Measurements from ENCODE around the gene MEN1.
A peak's percentile ranks its signal among the peaks of the same experiment; 100 is the strongest.

The MEN1 gene

GRCh38 chr11:64777449-64778222 is 32.7 kb downstream of the MEN1 start:
- DNase-seq (ENCODE audit: low read depth, low spot score): no peak
- no peaks in the 10 kb centered on the region for H3K27me3 ChIP-seq (ENCODE audit: control insufficient read depth, insufficient read depth, low read length)
- no peaks in the 10 kb centered on the region for H3K4me1 ChIP-seq (ENCODE audit: control insufficient read depth, insufficient read depth, low read length)
- peaks cover 18% of the 10 kb centered on the region; the same call in 1 of the 2 replicates for H3K36me3 ChIP-seq (ENCODE audit: control insufficient read depth, insufficient read depth, low read length)
- peak overlapping the region; percentile 64 for H3K4me3 ChIP-seq (ENCODE audit: low read length)
- no peak overlapping the region for H3K27ac ChIP-seq (ENCODE audit: low read length)
- no CpG with 5 or more reads among the region's 98 CpGs for WGBS (ENCODE audit: insufficient coverage, insufficient read length)
- no peaks in the 10 kb centered on the region for H3K9me3 ChIP-seq (ENCODE audit: control insufficient read depth, insufficient read depth, low read length)

- peak overlapping the region; percentile 64; the same call in 1 of the 2 replicates for H3K4me3 ChIP-seq (ENCODE audit: low read length)
- no peak overlapping the region for H3K27ac ChIP-seq (ENCODE audit: low read length)
- WGBS (ENCODE audit: insufficient coverage, insufficient read length): no CpG with 5 or more reads among the region's 3 CpGs
- H3K36me3 ChIP-seq (ENCODE audit: control insufficient read depth, insufficient read depth, low read length): peaks cover 19% of the 10 kb centered on the region; the same call in 1 of the 2 replicates
- H3K4me1 ChIP-seq (ENCODE audit: control insufficient read depth, insufficient read depth, low read length): no peaks in the 10 kb centered on the region
- no peak for DNase-seq (ENCODE audit: low read depth, low spot score)
- H3K27me3 ChIP-seq (ENCODE audit: control insufficient read depth, insufficient read depth, low read length): no peaks in the 10 kb centered on the region
- H3K9me3 ChIP-seq (ENCODE audit: control insufficient read depth, insufficient read depth, low read length): no peaks in the 10 kb centered on the region
Observed at GRCh38 chr11:64776875-64777274, 33.5 kb downstream of the MEN1 start.

GRCh38 chr11:64776425-64776824 is 33.9 kb downstream of the MEN1 start:
- H3K27ac ChIP-seq (ENCODE audit: low read length): no peak overlapping the region
- DNase-seq (ENCODE audit: low read depth, low spot score): no peak

GRCh38 chr11:64774144-64774543 is 36.2 kb downstream of the MEN1 start:
- H3K4me1 ChIP-seq (ENCODE audit: control insufficient read depth, insufficient read depth, low read length): no peaks in the 10 kb centered on the region
- WGBS (ENCODE audit: insufficient coverage, insufficient read length): no CpG with 5 or more reads among the region's 5 CpGs
- H3K27ac ChIP-seq (ENCODE audit: low read length): no peak overlapping the region
- DNase-seq (ENCODE audit: low read depth, low spot score): no peak
- peaks cover 40% of the 10 kb centered on the region for H3K36me3 ChIP-seq (ENCODE audit: control insufficient read depth, insufficient read depth, low read length)
- no peak overlapping the region for H3K4me3 ChIP-seq (ENCODE audit: low read length)
- no peaks in the 10 kb centered on the region for H3K9me3 ChIP-seq (ENCODE audit: control insufficient read depth, insufficient read depth, low read length)
- H3K27me3 ChIP-seq (ENCODE audit: control insufficient read depth, insufficient read depth, low read length): no peaks in the 10 kb centered on the region

More at GRCh38 chr11:64776425-64776824, 33.9 kb downstream of the MEN1 start:
- no CpG with 5 or more reads among the region's 6 CpGs for WGBS (ENCODE audit: insufficient coverage, insufficient read length)
- peaks cover 22% of the 10 kb centered on the region; the same call in 1 of the 2 replicates for H3K36me3 ChIP-seq (ENCODE audit: control insufficient read depth, insufficient read depth, low read length)
- no peaks in the 10 kb centered on the region for H3K4me1 ChIP-seq (ENCODE audit: control insufficient read depth, insufficient read depth, low read length)
- H3K27me3 ChIP-seq (ENCODE audit: control insufficient read depth, insufficient read depth, low read length): no peaks in the 10 kb centered on the region
- H3K9me3 ChIP-seq (ENCODE audit: control insufficient read depth, insufficient read depth, low read length): no peaks in the 10 kb centered on the region
- no peak overlapping the region for H3K4me3 ChIP-seq (ENCODE audit: low read length)

- Histone ChIP-seq H3K9me3 (ENCODE audit: control insufficient read depth, insufficient read depth, low read length) (no peaks in the 10 kb centered on the region), H3K27me3 (ENCODE audit: control insufficient read depth, insufficient read depth, low read length) (no peaks in the 10 kb centered on the region), H3K4me1 (ENCODE audit: control insufficient read depth, insufficient read depth, low read length) (no peaks in the 10 kb centered on the region), H3K27ac (ENCODE audit: low read length) (no peak overlapping the region), H3K4me3 (ENCODE audit: low read length) (no peak overlapping the region), H3K36me3 (ENCODE audit: control insufficient read depth, insufficient read depth, low read length) (peaks cover 56% of the 10 kb centered on the region)
- no CpG with 5 or more reads among the region's 3 CpGs for WGBS (ENCODE audit: insufficient coverage, insufficient read length)
- DNase-seq (ENCODE audit: low read depth, low spot score): no peak
Observed at GRCh38 chr11:64772303-64773018, 37.9 kb downstream of the MEN1 start.

- no peak for DNase-seq (ENCODE audit: low read depth, low spot score)
- H3K4me1 ChIP-seq (ENCODE audit: control insufficient read depth, insufficient read depth, low read length): no peaks in the 10 kb centered on the region
- no CpG with 5 or more reads among the region's 2 CpGs for WGBS (ENCODE audit: insufficient coverage, insufficient read length)
- no peaks in the 10 kb centered on the region for H3K27me3 ChIP-seq (ENCODE audit: control insufficient read depth, insufficient read depth, low read length)
- H3K4me3 ChIP-seq (ENCODE audit: low read length): no peak overlapping the region
- no peak overlapping the region for H3K27ac ChIP-seq (ENCODE audit: low read length)
- H3K36me3 ChIP-seq (ENCODE audit: control insufficient read depth, insufficient read depth, low read length): peaks cover 62% of the 10 kb centered on the region
- H3K9me3 ChIP-seq (ENCODE audit: control insufficient read depth, insufficient read depth, low read length): no peaks in the 10 kb centered on the region
Observed at GRCh38 chr11:64771861-64772260, 38.5 kb downstream of the MEN1 start.

- Histone ChIP-seq H3K9me3 (ENCODE audit: control insufficient read depth, insufficient read depth, low read length) (no peaks in the 10 kb centered on the region), H3K27me3 (ENCODE audit: control insufficient read depth, insufficient read depth, low read length) (no peaks in the 10 kb centered on the region), H3K36me3 (ENCODE audit: control insufficient read depth, insufficient read depth, low read length) (peaks cover 71% of the 10 kb centered on the region), H3K27ac (ENCODE audit: low read length) (no peak overlapping the region), H3K4me3 (ENCODE audit: low read length) (no peak overlapping the region), H3K4me1 (ENCODE audit: control insufficient read depth, insufficient read depth, low read length) (peaks cover 3% of the 10 kb centered on the region)
- no CpG with 5 or more reads among the region's 12 CpGs for WGBS (ENCODE audit: insufficient coverage, insufficient read length)
- DNase-seq (ENCODE audit: low read depth, low spot score): no peak
Observed at GRCh38 chr11:64770120-64770519, 40.2 kb downstream of the MEN1 start.

- Histone ChIP-seq H3K27ac (ENCODE audit: low read length) (no peak overlapping the region), H3K4me3 (ENCODE audit: low read length) (no peak overlapping the region), H3K4me1 (ENCODE audit: control insufficient read depth, insufficient read depth, low read length) (peaks cover 4% of the 10 kb centered on the region), H3K9me3 (ENCODE audit: control insufficient read depth, insufficient read depth, low read length) (no peaks in the 10 kb centered on the region), H3K27me3 (ENCODE audit: control insufficient read depth, insufficient read depth, low read length) (no peaks in the 10 kb centered on the region), H3K36me3 (ENCODE audit: control insufficient read depth, insufficient read depth, low read length) (peaks cover 72% of the 10 kb centered on the region)
- DNase-seq (ENCODE audit: low read depth, low spot score): no peak
- no CpG with 5 or more reads among the region's 6 CpGs for WGBS (ENCODE audit: insufficient coverage, insufficient read length)
Observed at GRCh38 chr11:64769283-64769682, 41.1 kb downstream of the MEN1 start.

GRCh38 chr11:64768300-64768694 is 42.1 kb downstream of the MEN1 start:
- WGBS (ENCODE audit: insufficient coverage, insufficient read length): no CpG with 5 or more reads among the region's 6 CpGs

GRCh38 chr11:64767344-64768299 is 42.7 kb downstream of the MEN1 start:
- Histone ChIP-seq H3K4me3 (ENCODE audit: low read length) (no peak overlapping the region), H3K4me1 (ENCODE audit: control insufficient read depth, insufficient read depth, low read length) (peaks cover 13% of the 10 kb centered on the region), H3K27ac (ENCODE audit: low read length) (no peak overlapping the region), H3K9me3 (ENCODE audit: control insufficient read depth, insufficient read depth, low read length) (no peaks in the 10 kb centered on the region), H3K36me3 (ENCODE audit: control insufficient read depth, insufficient read depth, low read length) (peaks cover 64% of the 10 kb centered on the region), H3K27me3 (ENCODE audit: control insufficient read depth, insufficient read depth, low read length) (no peaks in the 10 kb centered on the region)
- WGBS (ENCODE audit: insufficient coverage, insufficient read length): no CpG with 5 or more reads among the region's 19 CpGs
- no peak for DNase-seq (ENCODE audit: low read depth, low spot score)

More at GRCh38 chr11:64768300-64768694, 42.1 kb downstream of the MEN1 start:
- H3K4me3 ChIP-seq (ENCODE audit: low read length): no peak overlapping the region
- H3K27me3 ChIP-seq (ENCODE audit: control insufficient read depth, insufficient read depth, low read length): no peaks in the 10 kb centered on the region
- H3K27ac ChIP-seq (ENCODE audit: low read length): no peak overlapping the region
- peaks cover 11% of the 10 kb centered on the region for H3K4me1 ChIP-seq (ENCODE audit: control insufficient read depth, insufficient read depth, low read length)
- no peaks in the 10 kb centered on the region for H3K9me3 ChIP-seq (ENCODE audit: control insufficient read depth, insufficient read depth, low read length)
- no peak for DNase-seq (ENCODE audit: low read depth, low spot score)
- peaks cover 66% of the 10 kb centered on the region for H3K36me3 ChIP-seq (ENCODE audit: control insufficient read depth, insufficient read depth, low read length)
